Panc1 (cell line): ENCODE measurements around the gene MYCN. TPM values are rescaled to one million over a fixed set of nuclear protein-coding genes. Genes with fewer than 3 reads are reported as not detected.

ENCODE experiments used
- ATAC-seq: fragments of 200-7000 bp; cut with Tn5 transposase; 2 replicates; pipeline ENCODE4 v1.9.1; 2020; ENCODE audit warnings: mild to moderate bottlenecking, moderate library complexity
- BruUV-seq: library from RNA; stranded (reverse); fragments of 400-500 nt; replicated peaks from 2 replicates; lab custom pipeline; 2021; lab: Mats Ljungman, UMichigan
- CTCF ChIA-PET: fragments of 300-600 bp; sonication (Branson Sonifier 250); formaldehyde crosslinking; loops from one replicate; lab custom pipeline; 2022; ENCODE audit warnings: antibody characterized with exemption; lab: Charles Lee
- POLR2A ChIA-PET: fragments of 300-600 bp; sonication (Branson Sonifier 250); formaldehyde crosslinking; loops from one replicate; lab custom pipeline; 2022; ENCODE audit warnings: antibody characterized with exemption; lab: Charles Lee
- DNase-seq: peaks from one replicate; pipeline ENCODE4 v3.0.0-alpha.2; 2010; ENCODE audit warnings: low read depth, low spot score
- H3K27ac ChIP-seq: 2 replicates; pipeline ENCODE4 v1.5.1; 2011; ENCODE audit warnings: mild to moderate bottlenecking, low read length, inconsistent platforms
- H3K27me3 ChIP-seq: fragments of 200-500 bp; sonication (Bioruptor generic); 2 replicates; pipeline ENCODE4 v1.6.0; 2014; ENCODE audit warnings: low read length, inconsistent platforms; ENCODE audit not compliant: control insufficient read depth, insufficient read depth
- H3K36me3 ChIP-seq: fragments of 200-500 bp; sonication (Bioruptor generic); 2 replicates; pipeline ENCODE4 v1.5.1; 2014; ENCODE audit warnings: inconsistent platforms, mild to moderate bottlenecking, low read length, moderate library complexity; ENCODE audit not compliant: control insufficient read depth, insufficient read depth
- H3K4me1 ChIP-seq: 2 replicates; pipeline ENCODE4 v1.5.1; 2011; ENCODE audit warnings: inconsistent platforms, mild to moderate bottlenecking, low read length, moderate library complexity; ENCODE audit not compliant: control insufficient read depth, insufficient read depth
- H3K4me3 ChIP-seq, 2 experiments: 2 replicates each; pipeline ENCODE4 v1.5.1; 2011 to 2012; ENCODE audit warnings: low read depth in 2 of 2, low read length in 2 of 2, mild to moderate bottlenecking in 2 of 2, inconsistent platforms in 1 of 2, moderate library complexity in 1 of 2
- H3K9me3 ChIP-seq: fragments of 200-500 bp; sonication (Bioruptor generic); 2 replicates; pipeline ENCODE4 v1.5.1; 2014; ENCODE audit warnings: low read depth, mild to moderate bottlenecking, inconsistent platforms, low read length, moderate library complexity; ENCODE audit not compliant: control insufficient read depth, insufficient read depth
- POLR2AphosphoS5 ChIP-seq: IDR thresholded peaks from 2 replicates; pipeline ENCODE4 v1.6.1; 2012; ENCODE audit warnings: mild to moderate bottlenecking, low read depth, low read length, moderate library complexity
- REST ChIP-seq, 2 experiments: IDR thresholded peaks; 2 replicates each; pipeline ENCODE4 v1.6.1; 2011 to 2012; ENCODE audit warnings: low read depth in 2 of 2, control low read depth in 1 of 2, low read length in 1 of 2, mild to moderate bottlenecking in 1 of 2, moderate library complexity in 1 of 2; ENCODE audit not compliant: insufficient read depth in 1 of 2
- SIN3A ChIP-seq: IDR thresholded peaks from 2 replicates; pipeline ENCODE4 v1.6.1; 2012; ENCODE audit warnings: low read depth, mild to moderate bottlenecking, low read length, moderate library complexity, borderline replicate concordance; ENCODE audit not compliant: insufficient read depth
- TCF7L2 ChIP-seq: IDR thresholded peaks from 2 replicates; pipeline ENCODE4 v1.6.1; 2011; ENCODE audit warnings: mild to moderate bottlenecking, low read depth, low read length, inconsistent platforms
- in situ Hi-C: cut with HindIII; loops from 2 replicates; pipeline ENCODE4 v1.10.0; 2016; ENCODE audit warnings: low sequenced_read_pairs, low pct_unique_long_range_greater_than_20kb
- intact Hi-C: fragments of 100-400 bp; cut with micrococcal nuclease; formaldehyde crosslinking; loops from one replicate; pipeline ENCODE4 v1.10.0; 2022; ENCODE audit not compliant: unreplicated experiment
- total RNA-seq: library from RNA; stranded (reverse); gene quantifications from one replicate; pipeline ENCODE4 v1.2.1, GENCODE V29; 2021; ENCODE audit not compliant: unreplicated experiment
- TF ChIP-seq, protein P1 (sequence below): fragments of 450-650 bp; IDR thresholded peaks from 2 replicates; pipeline ENCODE4 v1.5.1; 2017; ENCODE audit warnings: mild to moderate bottlenecking

Gene MYCN
- total RNA-seq, 1 experiment from 2014 or later: not detected

DNA sequence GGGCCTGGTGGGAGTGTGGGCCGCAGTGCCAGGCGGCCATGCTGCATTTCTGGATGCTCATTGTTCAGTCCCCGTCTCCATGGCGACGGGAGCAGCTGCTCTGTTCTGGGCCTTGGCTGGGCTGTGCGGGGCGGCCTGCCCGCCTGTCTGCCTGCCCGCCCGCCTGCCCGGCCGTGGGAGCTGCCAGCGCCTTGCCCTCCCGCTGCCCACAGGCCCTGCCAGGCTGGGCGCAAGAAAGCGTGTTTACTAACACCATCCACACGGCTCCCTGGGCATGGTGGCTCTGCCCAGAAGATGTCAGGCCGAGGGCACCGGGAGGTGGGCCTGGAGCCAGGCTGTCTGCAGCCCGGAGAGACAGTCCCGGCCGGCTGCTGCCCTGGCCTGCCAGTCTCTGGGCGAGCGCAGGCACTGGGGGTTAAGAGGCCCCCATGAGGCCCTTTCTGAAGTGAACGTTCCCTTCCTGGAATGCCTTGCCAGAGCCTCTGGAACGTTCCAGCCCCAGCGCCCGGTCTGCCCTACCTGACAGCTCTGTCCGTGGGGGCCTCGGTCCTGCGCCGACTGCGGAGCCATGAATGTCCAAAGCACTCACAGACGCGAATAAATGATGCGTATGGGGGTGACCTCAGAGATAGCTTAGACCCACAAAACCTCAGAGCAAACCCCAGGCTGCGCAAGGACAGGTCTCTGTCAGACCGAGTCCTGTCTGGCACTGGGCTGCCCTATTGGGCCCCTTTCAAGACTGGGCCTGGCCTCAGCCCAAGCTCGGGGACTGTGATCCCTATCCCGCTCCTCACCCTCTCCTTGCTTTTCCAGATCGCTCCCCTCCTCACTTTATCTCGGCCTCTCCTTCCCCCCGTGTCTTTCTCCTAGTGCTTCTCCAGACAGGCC lies 44.3 kb downstream of the MYCN start:
- POLR2A ChIA-PET: no interaction called here
- no peaks in the 10 kb centered on the region for H3K36me3 ChIP-seq
- intact Hi-C loops: no loop called here
- no peak overlapping the region for H3K4me3 ChIP-seq
- TF ChIP-seq, protein P1, sequence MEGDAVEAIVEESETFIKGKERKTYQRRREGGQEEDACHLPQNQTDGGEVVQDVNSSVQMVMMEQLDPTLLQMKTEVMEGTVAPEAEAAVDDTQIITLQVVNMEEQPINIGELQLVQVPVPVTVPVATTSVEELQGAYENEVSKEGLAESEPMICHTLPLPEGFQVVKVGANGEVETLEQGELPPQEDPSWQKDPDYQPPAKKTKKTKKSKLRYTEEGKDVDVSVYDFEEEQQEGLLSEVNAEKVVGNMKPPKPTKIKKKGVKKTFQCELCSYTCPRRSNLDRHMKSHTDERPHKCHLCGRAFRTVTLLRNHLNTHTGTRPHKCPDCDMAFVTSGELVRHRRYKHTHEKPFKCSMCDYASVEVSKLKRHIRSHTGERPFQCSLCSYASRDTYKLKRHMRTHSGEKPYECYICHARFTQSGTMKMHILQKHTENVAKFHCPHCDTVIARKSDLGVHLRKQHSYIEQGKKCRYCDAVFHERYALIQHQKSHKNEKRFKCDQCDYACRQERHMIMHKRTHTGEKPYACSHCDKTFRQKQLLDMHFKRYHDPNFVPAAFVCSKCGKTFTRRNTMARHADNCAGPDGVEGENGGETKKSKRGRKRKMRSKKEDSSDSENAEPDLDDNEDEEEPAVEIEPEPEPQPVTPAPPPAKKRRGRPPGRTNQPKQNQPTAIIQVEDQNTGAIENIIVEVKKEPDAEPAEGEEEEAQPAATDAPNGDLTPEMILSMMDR: no peak
- no peak for TF ChIP-seq SIN3A
- no peak for TF ChIP-seq REST (IDR thresholded peaks at IDR 0.05; ENCODE audit: insufficient read depth in 1 of 2, low read depth in 2 of 2, low read length in 1 of 2)
- no peak for TF ChIP-seq POLR2AphosphoS5
- no peak for TF ChIP-seq TCF7L2
- no peak overlapping the region for H3K27ac ChIP-seq
- BruUV-seq: no TSS peak
- H3K9me3 ChIP-seq: no peaks in the 10 kb centered on the region
- no peaks in the 10 kb centered on the region for H3K27me3 ChIP-seq
- CTCF ChIA-PET: no interaction called here
- DNase-seq (no peak), ATAC-seq (no peak)
- no peaks in the 10 kb centered on the region for H3K4me1 ChIP-seq
- in situ Hi-C loops: no loop called here

GRCh38 chr2:15985531-15985930 lies 45.2 kb downstream of the MYCN start:
- Histone ChIP-seq H3K4me3 (no peak overlapping the region), H3K4me1 (no peaks in the 10 kb centered on the region), H3K36me3 (no peaks in the 10 kb centered on the region), H3K9me3 (no peaks in the 10 kb centered on the region), H3K27me3 (no peaks in the 10 kb centered on the region), H3K27ac (no peak overlapping the region)
- in situ Hi-C loops: no loop called here
- ATAC-seq (no peak), DNase-seq (no peak)
- intact Hi-C loops: no loop called here
- ChIA-PET CTCF (no interaction called here), POLR2A (no interaction called here)
- no peak for TF ChIP-seq SIN3A
- no peak for TF ChIP-seq TCF7L2
- TF ChIP-seq, protein P1: no peak
- TF ChIP-seq REST (IDR thresholded peaks at IDR 0.05; ENCODE audit: insufficient read depth in 1 of 2, low read depth in 2 of 2, low read length in 1 of 2): no peak
- TF ChIP-seq POLR2AphosphoS5: no peak
- no TSS peak for BruUV-seq
